PC-9 (cell line): ENCODE measurements around the gene GPD1L.

Experiments
- EZH2 ChIP-seq: fragments of 200-600 bp; sonication (generic); IDR thresholded peaks from 2 replicates; pipeline ENCODE4 v1.8.0; 2017; ENCODE audit warnings: antibody characterized with exemption, low read depth
- TF ChIP-seq, protein P1 (sequence below): fragments of 200-600 bp; sonication (generic); conservative IDR thresholded peaks from 2 replicates; pipeline ENCODE4 v1.6.1; 2017; ENCODE audit warnings: mixed run types, antibody characterized with exemption, mild to moderate bottlenecking, moderate library complexity

DNA sequence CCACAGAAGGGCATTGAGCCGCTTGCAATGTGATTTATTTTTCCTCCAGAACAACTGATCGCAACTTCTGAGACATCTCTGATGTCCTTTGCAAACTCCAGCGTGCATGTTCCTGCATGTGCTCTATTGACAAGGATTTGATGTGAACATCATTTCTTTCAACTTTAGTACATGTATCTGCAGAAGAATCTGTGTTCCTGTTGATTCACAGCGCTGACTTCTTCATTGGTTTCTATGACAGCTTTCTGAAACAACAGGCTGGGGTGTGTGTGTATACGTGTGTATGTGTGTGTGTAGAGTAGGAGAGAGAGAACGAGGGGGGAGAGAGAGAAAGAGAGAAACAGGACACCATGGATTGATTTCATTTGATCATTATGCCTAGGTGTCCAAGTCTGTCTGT lies 75.4 kb downstream of the GPD1L start:
- TF ChIP-seq, protein P1, sequence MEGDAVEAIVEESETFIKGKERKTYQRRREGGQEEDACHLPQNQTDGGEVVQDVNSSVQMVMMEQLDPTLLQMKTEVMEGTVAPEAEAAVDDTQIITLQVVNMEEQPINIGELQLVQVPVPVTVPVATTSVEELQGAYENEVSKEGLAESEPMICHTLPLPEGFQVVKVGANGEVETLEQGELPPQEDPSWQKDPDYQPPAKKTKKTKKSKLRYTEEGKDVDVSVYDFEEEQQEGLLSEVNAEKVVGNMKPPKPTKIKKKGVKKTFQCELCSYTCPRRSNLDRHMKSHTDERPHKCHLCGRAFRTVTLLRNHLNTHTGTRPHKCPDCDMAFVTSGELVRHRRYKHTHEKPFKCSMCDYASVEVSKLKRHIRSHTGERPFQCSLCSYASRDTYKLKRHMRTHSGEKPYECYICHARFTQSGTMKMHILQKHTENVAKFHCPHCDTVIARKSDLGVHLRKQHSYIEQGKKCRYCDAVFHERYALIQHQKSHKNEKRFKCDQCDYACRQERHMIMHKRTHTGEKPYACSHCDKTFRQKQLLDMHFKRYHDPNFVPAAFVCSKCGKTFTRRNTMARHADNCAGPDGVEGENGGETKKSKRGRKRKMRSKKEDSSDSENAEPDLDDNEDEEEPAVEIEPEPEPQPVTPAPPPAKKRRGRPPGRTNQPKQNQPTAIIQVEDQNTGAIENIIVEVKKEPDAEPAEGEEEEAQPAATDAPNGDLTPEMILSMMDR, result no peak
- TF ChIP-seq EZH2, result no peak
